Umbilical cord (tissue), 2 donors: Measurements from ENCODE around the gene NTRK3. TPM values are rescaled to one million over a fixed set of nuclear protein-coding genes. Genes with fewer than 3 reads are reported as not detected.
"Not testable (repeated sequence)": the region's sequence is repeated elsewhere in the genome, so short reads cannot be mapped to it uniquely, and the experiment has no call there.

Experiments used
- DNase-seq: peaks from one replicate; pipeline ENCODE4 v3.0.0-alpha.2; 2015; ENCODE audit warnings: low spot score
- total RNA-seq: library from RNA; depleted of rRNA; stranded (reverse); fragments of >200 nt; gene quantifications from one replicate; pipeline ENCODE4 v1.2.3, GENCODE V29; 2014; ENCODE audit warnings: low replicate concordance; ENCODE audit not compliant: insufficient read depth

Gene NTRK3
- total RNA-seq, 1 donor from 2014 or later: 24.1 TPM

DNA sequence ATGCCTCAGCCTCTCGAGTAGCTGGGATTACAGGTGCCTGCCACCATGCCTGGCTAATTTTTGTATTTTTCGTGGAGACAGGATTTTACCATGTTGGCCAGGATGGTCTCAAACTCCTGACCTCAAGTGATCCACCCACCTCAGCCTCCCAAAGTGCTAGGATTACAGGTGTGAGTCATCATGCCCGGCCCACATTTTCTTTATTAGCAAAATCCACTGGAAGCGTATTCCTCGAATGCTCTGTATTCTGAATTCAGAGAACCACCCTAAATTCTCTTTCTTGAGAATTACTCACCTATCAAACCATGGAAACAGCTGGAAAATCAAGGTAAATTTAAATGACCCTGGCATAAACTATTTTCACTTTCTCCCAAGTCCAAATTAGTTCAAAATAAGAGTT, 223.1 kb downstream of the NTRK3 start:
- not testable (repeated sequence) for DNase-seq

DNA sequence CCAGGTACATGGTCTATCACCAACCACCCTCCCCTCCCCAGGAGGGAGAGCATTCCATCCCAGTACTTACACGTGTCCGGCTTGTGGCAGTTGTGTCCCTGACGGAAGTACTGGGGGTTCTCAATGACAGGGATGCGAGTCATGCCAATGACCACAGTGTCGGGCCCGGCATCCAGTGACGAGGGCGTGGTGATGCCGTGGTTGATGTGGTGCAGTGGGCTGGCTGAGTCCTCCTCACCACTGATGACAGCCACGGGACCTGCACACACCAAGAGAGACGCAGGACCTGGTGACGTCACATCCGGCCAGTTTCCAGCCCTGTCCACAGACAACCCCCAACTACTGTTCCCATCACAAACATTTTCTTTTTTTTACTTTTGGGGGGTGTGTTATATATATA, 223.8 kb downstream of the NTRK3 start:
- DNase-seq: no peak

DNA sequence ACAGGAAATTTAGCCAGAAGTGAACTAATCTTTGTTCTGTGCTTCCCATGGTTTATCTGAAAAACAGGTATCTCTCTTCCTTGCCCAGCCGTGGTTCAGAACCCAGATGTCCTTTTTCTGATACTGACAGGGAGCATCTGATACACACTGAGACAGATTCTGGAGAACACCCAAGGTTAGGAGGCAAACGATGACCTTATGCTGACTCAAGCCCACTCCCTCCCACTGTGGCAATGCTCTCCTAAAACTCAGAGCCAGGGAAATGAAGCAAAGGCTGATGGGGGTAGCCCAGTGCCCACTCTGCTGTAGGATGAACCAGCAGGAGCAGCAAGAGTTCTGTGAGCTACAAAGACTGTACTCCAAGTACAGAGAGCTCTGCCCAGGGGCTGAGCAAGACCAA, 225.1 kb downstream of the NTRK3 start:
- no peak for DNase-seq

DNA sequence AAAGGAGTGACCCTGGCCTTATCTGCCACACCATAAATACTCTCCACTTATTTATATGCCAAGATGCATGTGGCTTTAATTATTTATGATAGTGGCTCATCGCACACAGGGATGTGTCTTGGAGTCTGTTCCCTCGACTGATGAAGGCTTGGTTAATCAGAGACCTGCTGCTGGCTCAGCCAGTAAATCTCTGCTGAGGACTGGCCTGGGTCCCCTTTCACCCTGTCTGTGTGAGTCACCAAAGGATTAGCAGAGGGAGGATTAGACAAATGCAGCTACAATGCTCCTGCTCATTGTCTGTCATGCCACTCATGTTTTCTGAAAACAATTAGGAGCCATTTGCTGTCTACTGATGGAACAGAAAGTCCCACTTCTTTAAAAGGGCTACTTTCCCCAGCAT, 226.8 kb downstream of the NTRK3 start:
- DNase-seq: no peak

DNA sequence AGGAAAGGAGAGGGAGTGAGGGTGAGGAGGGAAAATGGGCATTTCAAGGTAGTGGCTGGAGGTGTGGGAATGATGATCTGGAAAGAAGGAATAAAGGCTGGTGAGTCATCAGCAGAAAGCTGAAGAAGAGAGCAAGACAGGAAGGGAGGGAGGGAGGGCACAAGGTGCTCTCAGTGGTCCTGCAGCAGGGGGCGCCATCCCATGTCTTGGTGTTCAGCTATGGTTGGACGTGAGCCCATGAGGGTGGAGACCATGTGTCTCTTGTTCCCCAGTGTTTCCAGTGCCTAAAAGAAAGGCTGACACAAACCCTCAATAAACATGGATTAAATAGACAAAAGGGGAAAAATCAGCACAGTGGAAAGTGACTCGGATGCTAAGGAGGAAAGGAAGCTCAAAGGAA, 228.5 kb downstream of the NTRK3 start:
- DNase-seq: no peak

DNA sequence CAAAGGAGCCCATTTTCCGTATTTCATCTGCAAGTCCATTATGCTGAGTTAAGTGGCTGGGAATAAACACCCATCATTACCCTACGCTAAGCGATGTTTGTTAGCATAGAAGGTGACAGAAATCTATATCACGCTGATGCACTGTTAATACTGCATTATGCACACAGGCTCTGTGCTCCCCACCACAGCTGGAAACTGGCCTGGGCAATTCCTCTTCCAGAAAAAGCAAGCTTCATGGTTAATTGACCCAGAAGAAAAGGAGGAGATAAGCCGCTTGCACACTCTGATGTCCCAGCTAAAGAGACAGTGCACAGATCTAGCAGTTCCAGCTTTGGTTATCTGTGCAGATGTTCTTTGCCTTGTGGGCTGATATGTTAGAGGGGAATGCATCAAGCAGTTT, 232.6 kb downstream of the NTRK3 start:
- peak; percentile 5 for DNase-seq

DNA sequence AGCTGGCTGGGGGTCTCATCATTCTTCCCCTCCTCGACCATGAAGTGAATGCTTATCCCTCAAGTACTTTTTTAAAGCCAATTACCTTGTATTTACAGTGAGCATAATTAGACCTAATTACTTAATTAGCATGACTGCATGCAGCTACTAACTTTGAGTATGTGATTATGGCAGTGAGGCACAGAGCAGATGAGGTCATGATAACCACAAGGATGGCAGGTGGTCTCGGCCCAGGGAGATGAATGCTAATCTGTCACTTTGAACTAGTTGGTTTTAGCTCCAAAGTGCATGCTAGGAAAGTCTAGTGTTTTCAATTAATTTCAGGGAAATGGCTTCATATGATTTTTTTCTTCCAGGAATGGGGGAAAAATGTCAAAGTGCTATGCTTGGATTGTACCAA, 233.8 kb downstream of the NTRK3 start:
- DNase-seq: no peak

DNA sequence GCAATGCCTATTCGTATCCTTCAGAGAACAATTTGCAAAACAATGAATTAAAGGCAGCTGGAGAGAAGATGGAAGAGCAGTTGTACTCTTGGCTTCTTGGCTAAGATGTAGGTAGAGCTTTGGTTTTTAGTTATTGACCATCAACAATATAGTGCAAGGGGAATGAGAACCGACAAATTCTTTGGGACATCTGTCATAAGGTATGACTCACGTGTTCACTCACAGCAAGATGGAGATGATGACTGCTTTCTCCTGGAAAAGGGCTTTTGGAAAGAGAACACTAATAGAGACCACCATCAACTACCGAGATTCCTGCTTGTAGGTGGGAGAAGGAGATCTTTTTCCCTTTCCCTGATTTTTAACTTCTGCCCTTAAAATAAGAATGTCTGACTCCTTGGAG, 234.9 kb downstream of the NTRK3 start:
- no peak for DNase-seq

DNA sequence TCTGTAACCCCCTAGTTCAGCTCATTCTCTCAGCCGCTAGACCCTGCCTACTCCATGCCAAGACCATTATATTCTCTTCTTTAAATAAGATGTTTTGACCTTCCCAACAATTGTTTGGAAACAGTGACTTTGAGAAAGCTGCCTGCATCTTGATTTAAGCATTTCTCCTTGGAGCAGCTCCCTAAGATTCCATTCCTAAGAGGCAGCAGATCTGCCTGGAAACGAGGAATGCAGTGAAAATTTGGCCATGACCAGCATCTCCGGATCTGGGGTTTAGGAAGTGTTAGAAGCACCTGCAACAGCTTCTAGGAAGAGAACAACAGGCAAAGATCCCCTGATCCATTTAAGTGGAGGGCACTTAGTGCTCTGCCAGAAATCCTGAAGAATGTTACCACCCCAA, 235.7 kb downstream of the NTRK3 start:
- DNase-seq: no peak

DNA sequence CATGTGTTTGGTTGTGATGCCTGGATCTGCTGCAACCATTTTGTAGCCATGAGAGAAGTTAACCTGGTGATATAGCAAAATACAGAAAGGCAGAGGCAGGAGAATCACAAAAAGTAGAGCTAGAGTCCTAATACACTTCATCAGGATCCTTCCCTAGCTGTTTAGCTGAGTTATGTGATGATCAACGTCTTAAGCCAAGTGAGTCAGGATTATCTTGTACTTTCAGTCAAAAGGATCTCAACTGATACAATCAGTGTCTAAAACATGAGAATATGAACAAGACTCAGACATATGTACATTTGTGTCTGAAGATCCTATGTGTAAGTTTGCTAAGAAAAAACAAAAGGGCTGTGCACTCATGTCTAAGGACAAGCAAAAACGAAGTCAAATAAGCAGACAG, 236.9 kb downstream of the NTRK3 start:
- DNase-seq: no peak

DNA sequence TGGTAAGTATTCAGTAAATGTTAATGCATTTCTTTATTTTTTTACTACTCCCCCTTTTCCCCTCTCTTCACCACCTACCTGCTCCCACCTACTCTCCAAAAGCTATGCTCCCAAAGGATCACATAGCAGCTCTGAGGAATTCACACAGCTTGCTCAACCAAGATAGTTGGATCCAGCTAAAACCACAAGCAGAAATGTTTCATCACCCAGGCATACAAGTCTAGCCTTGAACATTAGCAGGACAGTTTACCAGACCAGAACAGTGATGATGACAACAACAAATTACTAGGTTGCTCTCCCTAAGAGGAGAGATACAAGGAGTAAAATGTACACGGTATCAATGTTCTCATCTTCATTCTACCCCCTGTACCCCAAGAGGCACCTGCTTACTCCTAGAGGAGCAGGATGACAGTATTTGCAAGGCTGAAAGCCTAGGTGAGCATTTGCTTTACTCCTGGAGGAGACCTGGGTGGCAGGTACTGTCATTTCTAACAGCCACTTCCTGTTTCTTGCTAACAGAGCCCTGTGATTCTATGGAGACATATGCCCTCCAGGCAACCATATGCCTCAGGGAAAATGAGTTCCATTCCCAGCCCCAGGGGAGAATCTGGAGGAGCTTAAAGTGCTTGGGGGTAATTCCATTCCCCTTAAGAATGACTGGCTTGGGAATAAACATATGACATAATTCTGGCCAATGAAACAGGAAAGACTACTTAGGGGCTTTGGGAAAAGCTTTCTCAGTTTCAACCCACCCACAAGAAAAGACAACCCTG, 237.5 kb downstream of the NTRK3 start:
- peak; percentile 27 for DNase-seq

DNA sequence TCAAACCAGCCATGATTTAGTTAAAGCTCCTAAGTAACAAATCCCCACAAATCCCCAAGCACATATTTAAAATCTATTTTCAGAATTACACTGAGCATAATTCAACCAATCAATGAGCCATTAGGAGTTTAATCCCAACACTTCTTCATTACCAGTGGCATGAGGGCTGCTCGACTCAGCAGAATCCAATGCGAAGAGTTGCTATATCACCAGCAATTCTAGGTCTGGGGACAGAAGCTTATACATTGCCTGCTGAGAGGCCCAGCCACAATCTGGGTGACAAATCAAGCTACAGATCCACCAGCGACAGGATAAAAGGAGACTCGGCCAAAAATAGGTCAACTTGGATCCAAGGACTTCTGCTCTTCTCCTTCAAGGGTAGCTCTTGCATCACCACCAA, 238.8 kb downstream of the NTRK3 start:
- DNase-seq: no peak

DNA sequence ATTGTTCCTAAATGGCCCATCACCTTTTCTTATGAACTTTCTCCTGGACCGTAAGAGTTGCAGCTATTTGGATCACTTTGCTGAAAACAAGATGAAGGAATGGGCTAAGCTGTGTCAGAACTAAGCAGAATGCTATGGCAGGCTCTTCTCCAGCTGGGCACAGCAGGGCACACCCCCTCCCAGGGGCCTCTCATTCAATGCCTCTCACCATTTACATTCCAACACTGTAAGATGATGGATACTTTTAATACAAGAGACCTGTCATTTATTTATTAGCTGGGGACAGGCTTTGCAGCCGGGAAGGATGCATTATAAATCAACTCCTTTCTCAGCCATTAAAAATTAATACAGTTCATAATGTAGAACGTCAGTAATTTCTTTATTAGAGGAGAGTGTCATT, 240.1 kb downstream of the NTRK3 start:
- DNase-seq: no peak

DNA sequence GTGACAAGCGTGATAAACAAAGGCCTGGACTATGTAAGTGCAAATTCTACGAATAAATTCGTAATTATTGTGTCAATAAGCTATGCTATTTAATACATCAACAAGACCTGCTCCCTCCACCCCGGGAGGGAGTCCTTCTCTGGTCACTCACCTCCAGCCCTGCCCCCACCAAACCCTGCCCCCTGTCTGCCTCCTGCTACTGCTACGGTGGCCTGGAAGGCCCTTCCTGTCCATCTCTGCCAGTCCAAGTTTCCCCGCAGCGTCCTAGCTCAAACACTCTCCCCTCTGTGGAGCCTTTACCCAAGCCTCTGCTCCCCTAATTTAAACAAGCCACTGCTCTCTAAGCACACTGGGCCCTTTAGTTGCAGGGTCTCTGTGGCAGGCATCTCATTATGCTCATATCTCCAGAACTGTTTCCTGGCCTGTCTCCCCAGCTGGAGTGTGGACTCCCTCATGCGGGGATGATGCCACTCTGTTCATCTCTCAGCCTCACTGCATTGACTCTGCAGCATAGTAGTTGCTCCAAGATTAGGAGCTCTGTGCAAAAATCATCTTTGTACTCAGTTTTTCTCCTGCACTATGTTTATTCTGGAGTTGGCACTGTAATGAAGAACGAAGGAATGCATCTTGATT, 241.2 kb downstream of the NTRK3 start:
- peak; percentile 10 for DNase-seq

DNA sequence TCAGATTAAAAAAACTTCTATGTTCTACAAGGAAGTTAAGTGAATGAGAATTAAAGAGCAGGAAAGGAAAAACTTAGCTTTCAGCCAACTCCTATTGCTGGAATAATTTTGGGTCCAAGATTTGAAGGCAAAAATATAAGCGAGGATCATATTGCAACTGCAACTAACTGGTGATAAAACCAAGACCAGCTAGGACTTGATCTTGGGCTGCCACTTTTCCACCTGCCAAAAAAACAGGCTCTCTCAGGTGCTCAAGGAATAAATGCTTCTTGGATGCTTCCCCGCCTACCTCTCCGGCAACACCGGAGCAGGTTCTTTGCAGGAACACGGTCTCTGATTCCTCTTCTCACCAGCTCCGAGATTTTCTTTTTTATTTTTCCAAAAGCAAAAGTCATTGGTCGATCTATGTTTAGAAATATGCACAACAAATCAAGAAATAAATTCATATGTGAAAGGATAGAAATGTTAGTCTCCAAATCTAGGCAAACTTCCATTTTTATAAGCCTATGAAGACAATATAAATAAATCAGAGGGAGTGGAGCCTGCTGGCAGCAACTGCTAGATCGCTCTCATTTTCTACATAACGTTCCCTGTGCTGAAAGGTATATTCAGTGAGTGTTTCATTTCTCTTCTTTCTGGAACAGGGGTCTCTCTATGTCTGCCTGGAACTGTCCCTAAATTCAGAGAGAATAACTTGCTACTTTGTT, 241.9 kb downstream of the NTRK3 start:
- peak; percentile 10 for DNase-seq

DNA sequence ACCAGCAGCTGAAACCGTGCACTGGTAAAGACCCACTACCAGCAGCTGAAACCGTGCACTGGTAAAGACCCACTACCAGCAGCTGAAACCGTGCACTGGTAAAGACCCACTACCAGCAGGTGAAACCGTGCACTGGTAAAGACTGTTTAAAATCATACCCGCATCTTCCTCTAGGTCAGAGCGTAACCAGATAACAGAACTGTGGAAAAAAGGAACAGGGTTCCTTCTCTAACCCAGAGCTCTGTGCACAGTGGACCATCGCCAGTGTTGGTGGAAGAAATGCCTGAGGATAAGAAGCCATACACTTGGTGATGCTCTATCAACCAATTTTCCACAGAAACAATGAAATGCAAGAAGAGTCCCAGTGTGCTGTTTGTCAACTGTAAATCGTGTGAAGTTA, 243.4 kb downstream of the NTRK3 start:
- DNase-seq: no peak

DNA sequence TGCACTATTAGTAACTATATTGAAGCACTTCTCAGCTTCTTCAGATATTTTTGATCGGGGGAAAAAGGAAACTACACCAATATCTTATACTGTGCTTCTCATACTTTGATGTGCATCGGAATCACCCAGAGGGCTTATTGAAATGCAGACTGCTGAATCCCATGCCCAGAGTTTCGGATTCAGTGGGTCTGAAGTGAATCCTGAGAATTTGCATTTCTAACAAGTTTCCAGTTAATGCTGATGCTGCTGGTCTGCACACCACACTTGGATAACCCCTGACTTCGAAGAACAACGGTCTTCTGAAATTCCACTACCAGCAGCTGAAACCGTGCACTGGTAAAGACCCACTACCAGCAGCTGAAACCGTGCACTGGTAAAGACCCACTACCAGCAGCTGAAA, 243.9 kb downstream of the NTRK3 start:
- DNase-seq: no peak

DNA sequence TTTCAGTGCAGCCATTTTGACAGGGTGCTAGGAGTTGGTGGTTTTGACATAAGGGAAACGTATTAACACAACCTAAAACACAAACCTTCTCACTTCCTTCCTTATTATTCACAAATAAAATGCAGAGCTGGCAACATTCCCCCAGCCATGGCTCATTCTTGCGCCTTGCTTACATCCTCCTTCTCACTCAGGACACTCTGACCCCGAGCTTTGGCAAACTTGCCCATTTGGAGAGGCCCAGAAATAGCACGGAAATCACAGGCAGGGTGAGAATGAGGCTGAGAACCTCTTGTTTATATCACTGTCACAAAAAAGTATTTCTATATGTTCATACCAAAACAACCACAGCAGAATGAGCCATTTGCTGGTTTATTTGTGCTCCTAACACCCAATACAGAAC, 244.3 kb downstream of the NTRK3 start:
- DNase-seq: peak; percentile 8

DNA sequence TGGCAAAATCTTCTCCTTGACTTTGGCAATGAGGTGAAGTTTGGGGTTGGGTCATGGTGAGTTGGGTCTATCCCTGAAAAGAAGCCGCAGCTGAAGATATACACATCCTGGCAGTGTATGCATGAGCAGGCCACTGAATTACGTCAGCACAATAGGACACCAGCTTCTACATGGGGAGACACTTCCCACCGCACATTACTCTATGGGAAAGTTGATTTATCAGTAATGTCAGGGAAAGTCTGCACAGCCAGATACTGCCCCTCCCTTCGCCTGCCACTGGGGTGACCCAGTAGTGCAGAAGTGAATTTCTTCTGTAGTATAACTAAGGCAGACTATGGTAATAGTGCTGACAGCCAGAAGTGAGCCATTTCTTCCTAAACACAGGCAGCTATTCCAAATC, 245.0 kb downstream of the NTRK3 start:
- DNase-seq: no peak

DNA sequence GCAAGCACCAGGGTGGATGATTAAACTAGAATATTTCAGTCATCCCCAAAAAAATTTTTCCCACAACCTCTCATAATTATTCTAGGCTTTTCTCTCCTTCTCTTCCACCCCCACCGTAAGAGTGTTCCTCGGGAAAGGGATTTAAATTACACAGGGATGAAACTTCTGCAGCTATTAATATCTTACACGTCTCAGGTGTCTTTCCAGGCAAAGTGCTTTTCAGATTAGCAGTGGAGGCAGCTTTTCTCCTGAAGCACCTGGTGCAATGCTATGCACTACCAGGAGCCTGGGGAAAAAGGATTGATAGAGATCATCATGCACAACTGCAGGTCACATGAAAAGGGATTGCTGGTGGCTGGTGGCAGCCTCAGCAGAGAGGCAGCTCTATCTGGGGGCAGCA, 250.4 kb downstream of the NTRK3 start:
- DNase-seq: no peak

DNA sequence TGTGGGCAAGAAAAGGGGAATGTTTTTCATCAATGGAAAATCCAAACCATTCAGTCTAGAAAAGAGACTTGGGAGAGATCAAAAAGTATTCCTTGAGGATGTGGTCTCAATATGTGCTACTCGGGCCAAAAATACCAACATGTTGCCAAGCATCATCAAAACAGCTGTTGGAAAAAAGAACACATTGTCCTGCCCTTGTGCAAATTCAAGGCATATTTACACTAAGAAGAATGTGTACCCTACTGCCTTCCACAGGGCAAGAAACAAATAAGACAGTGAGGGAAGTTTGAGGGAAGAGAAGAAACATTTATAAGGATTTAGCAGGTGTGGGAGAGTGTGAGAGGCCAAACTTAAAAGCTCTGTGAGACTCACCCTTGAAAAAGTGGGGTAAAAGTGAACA, 252.1 kb downstream of the NTRK3 start:
- DNase-seq: no peak

DNA sequence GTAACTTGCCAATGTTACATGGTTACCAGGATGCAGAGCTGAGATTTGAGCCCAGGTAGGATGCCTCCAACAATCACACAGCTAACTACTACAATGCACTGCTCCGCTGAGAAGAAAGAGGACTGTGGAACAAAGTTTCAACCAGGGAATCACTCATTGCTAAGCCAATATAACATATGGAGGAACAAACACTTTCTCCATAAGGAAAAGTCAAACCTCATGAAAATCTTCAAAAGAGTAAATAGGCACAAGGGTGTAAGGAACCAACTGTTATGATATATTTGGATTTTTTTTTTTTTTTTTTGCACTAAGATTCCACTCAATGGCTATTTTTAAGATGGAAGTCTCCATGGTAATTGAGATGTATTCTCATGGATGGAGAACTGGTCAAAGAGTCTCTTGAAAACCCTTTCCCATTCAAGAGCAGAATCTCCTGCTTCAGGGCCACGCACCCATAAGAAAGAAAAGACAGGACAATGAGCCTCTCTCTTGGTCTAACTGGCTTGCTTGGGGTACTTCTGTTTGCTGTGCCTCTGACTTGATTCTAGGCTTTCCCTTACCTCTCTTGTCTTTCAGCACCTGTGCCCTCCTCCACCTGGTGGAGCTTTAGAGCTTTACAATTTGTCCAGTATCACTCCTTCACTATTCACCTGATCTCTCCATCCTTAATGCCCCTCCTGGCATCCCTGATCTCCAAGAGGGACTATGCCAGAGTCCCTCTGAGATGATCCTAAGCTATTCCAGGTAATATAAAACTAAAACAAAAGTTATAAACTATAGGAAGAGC, 252.8 kb downstream of the NTRK3 start:
- DNase-seq: no peak
